Measurements from ENCODE around the gene PPP1R17. TPM values are rescaled to one million over a fixed set of nuclear protein-coding genes. Genes with fewer than 3 reads are reported as not detected.

Gene PPP1R17
- not detected in 2 replicates for total RNA-seq
- polyA plus RNA-seq = not detected in 2 replicates
- polyA plus RNA-seq (2012) = 0.06 TPM in 1 of 2 replicates, not detected in the other
- not detected in 2 replicates for polyA minus RNA-seq (ENCODE audit: low replicate concordance)

DNA sequence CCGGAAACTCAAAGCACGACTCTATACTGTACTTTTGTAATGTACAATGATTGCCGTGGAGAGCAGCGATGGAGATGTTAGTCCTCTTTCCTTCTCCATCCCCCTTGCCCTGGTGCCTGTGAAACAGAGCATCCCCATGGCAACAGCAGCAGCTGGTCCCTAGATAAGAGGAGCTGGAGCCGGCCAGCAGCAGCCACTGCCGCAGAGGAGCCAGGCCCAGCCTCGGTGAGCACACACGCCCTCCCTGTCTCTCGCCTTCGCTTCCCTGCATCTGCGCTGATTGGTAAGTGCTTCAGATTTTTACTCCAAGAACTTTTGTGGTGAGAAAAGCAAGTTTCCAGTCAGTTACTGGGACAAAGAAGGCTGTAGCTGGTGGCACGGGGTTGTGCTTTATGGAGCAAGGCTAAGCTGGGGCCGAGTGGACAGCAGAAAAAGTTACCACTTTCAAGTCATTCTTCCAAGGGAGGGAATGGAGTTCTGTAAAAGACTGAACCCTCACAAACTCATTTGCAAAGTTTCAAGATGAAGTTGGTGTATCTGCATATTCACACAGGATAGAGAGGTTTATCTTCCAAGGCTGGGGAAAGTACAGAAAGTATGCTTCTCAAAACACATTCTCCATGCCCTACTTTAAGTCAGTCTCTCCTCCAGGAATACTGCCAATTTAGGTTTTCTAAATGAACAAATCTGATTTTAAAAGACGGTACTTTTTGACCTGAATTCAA is at the start of gene PPP1R17:
PPP1R17 (plus strand) TSS at position 192 of the 725 bp plus-strand sequence. CDS start 5,227 bp downstream, outside the sequence.
- no peaks in the 10 kb centered on the region for H4K20me1 ChIP-seq (ENCODE audit: control insufficient read depth, extremely low read depth, insufficient read depth, low read length)
- H3K79me2 ChIP-seq (ENCODE audit: control insufficient read depth, insufficient read depth, low read length) = no peaks in the 10 kb centered on the region
- H3K4me2 ChIP-seq (ENCODE audit: extremely low read depth, insufficient read depth, low read length) = no peak within 1 kb of the TSS
- no peaks in the 10 kb centered on the region for H3K9me3 ChIP-seq (ENCODE audit: control insufficient read depth, insufficient read depth, low read depth, low read length)
- H3K36me3 ChIP-seq (ENCODE audit: control insufficient read depth, insufficient read depth, low read length) = no peaks in the 10 kb centered on the region
- H3K9ac ChIP-seq (ENCODE audit: insufficient read depth, low read length) = no peak within 1 kb of the TSS
- TF ChIP-seq, protein P1, sequence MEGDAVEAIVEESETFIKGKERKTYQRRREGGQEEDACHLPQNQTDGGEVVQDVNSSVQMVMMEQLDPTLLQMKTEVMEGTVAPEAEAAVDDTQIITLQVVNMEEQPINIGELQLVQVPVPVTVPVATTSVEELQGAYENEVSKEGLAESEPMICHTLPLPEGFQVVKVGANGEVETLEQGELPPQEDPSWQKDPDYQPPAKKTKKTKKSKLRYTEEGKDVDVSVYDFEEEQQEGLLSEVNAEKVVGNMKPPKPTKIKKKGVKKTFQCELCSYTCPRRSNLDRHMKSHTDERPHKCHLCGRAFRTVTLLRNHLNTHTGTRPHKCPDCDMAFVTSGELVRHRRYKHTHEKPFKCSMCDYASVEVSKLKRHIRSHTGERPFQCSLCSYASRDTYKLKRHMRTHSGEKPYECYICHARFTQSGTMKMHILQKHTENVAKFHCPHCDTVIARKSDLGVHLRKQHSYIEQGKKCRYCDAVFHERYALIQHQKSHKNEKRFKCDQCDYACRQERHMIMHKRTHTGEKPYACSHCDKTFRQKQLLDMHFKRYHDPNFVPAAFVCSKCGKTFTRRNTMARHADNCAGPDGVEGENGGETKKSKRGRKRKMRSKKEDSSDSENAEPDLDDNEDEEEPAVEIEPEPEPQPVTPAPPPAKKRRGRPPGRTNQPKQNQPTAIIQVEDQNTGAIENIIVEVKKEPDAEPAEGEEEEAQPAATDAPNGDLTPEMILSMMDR (conservative IDR thresholded peaks at IDR 0.05 in 1 of 2, IDR thresholded peaks at IDR 0.05 in 1 of 2; ENCODE audit: low read depth in 1 of 2, low read length in 2 of 2) = no peak
- no peak for TF ChIP-seq EZH2 (IDR thresholded peaks at IDR 0.05; ENCODE audit: low read length, missing control alignments)
- H3K4me1 ChIP-seq (ENCODE audit: control insufficient read depth, extremely low read depth, insufficient read depth, low read length) = no peaks in the 10 kb centered on the region
- no peaks in the 10 kb centered on the region for H3K27me3 ChIP-seq (ENCODE audit: control insufficient read depth, insufficient read depth, low read length)
- DNase-seq (ENCODE audit: low read depth in 2 of 2) = peak in 1 of 2 donors; percentile 4
- H3K4me3 ChIP-seq (replicated peaks in 1 of 4; ENCODE audit: control extremely low read depth in 1 of 4, insufficient read depth in 1 of 4, low read depth in 3 of 4, low read length in 4 of 4) = no peak within 1 kb of the TSS
- no peak within 1 kb of the TSS for H3K27ac ChIP-seq (ENCODE audit: insufficient read depth, low read length)
- no peak within 1 kb of the TSS for H2AFZ ChIP-seq (ENCODE audit: low read length)

DNA sequence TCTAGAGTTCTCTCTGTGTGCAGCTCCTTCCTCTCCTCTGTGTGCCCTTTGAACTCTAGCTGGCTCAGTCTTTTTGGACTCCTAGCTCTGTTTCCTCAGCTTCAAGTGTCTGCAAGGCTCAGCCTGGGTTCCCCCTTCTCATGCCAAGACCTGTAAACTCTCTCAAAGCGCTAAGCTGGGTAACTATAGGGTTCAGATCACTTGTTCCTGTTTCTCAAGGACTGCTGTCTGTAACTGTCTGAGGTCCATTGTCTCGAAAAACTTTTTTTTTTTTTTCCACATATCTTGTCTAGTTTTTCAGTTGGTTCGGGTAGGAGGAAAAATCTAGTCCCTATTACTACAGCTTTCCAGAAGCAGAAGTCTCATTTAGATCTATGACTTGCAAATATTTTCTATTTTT is 46.6 kb upstream of the PPP1R17 start:
- no peak overlapping the region for H3K9ac ChIP-seq (ENCODE audit: insufficient read depth, low read length)
- H3K9me3 ChIP-seq (ENCODE audit: control insufficient read depth, insufficient read depth, low read depth, low read length) = no peaks in the 10 kb centered on the region
- no peaks in the 10 kb centered on the region for H3K36me3 ChIP-seq (ENCODE audit: control insufficient read depth, insufficient read depth, low read length)
- no peak for TF ChIP-seq EZH2 (IDR thresholded peaks at IDR 0.05; ENCODE audit: low read length, missing control alignments)
- TF ChIP-seq, protein P1 (conservative IDR thresholded peaks at IDR 0.05 in 1 of 2, IDR thresholded peaks at IDR 0.05 in 1 of 2; ENCODE audit: low read depth in 1 of 2, low read length in 2 of 2) = no peak
- no peak for DNase-seq (ENCODE audit: low read depth in 2 of 2)
- no peak overlapping the region for H3K4me2 ChIP-seq (ENCODE audit: extremely low read depth, insufficient read depth, low read length)
- no peaks in the 10 kb centered on the region for H4K20me1 ChIP-seq (ENCODE audit: control insufficient read depth, extremely low read depth, insufficient read depth, low read length)
- no peaks in the 10 kb centered on the region for H3K79me2 ChIP-seq (ENCODE audit: control insufficient read depth, insufficient read depth, low read length)
- no peak overlapping the region for H2AFZ ChIP-seq (ENCODE audit: low read length)
- no peaks in the 10 kb centered on the region for H3K27me3 ChIP-seq (ENCODE audit: control insufficient read depth, insufficient read depth, low read length)
- no peak overlapping the region for H3K4me3 ChIP-seq (replicated peaks in 1 of 4; ENCODE audit: control extremely low read depth in 1 of 4, insufficient read depth in 1 of 4, low read depth in 3 of 4, low read length in 4 of 4)
- no peaks in the 10 kb centered on the region for H3K4me1 ChIP-seq (ENCODE audit: control insufficient read depth, extremely low read depth, insufficient read depth, low read length)
- H3K27ac ChIP-seq (ENCODE audit: insufficient read depth, low read length) = no peak overlapping the region

DNA sequence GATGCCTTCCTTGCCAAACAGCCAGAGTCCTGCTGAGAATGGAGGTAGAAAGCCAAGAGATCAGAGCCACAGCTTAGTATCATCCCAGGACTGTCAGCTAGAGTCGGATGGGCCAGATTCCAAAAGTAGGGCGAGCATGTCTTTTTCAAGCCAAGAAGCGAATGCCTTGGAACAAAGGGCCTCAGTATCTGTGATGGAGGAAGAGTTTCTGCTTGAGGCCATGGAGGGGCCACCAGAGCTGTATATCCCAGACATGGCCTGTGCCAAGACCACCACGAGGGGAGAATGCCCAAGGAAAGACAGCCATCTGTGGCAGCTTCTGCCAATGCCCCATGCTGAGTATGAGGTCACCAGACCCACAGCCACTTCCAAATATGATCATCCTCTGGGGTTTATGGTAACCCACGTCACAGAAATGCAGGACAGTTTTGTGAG is 44.3 kb upstream of the PPP1R17 start:
- Histone ChIP-seq H2AFZ (ENCODE audit: low read length) (no peak overlapping the region), H3K27me3 (ENCODE audit: control insufficient read depth, insufficient read depth, low read length) (no peaks in the 10 kb centered on the region), H3K4me1 (ENCODE audit: control insufficient read depth, extremely low read depth, insufficient read depth, low read length) (no peaks in the 10 kb centered on the region), H4K20me1 (ENCODE audit: control insufficient read depth, extremely low read depth, insufficient read depth, low read length) (no peaks in the 10 kb centered on the region), H3K79me2 (ENCODE audit: control insufficient read depth, insufficient read depth, low read length) (no peaks in the 10 kb centered on the region), H3K9ac (ENCODE audit: insufficient read depth, low read length) (no peak overlapping the region), H3K4me3 (replicated peaks in 1 of 4; ENCODE audit: control extremely low read depth in 1 of 4, insufficient read depth in 1 of 4, low read depth in 3 of 4, low read length in 4 of 4) (no peak overlapping the region), H3K9me3 (ENCODE audit: control insufficient read depth, insufficient read depth, low read depth, low read length) (no peaks in the 10 kb centered on the region), H3K36me3 (ENCODE audit: control insufficient read depth, insufficient read depth, low read length) (no peaks in the 10 kb centered on the region), H3K4me2 (ENCODE audit: extremely low read depth, insufficient read depth, low read length) (no peak overlapping the region), H3K27ac (ENCODE audit: insufficient read depth, low read length) (no peak overlapping the region)
- TF ChIP-seq EZH2 (IDR thresholded peaks at IDR 0.05; ENCODE audit: low read length, missing control alignments) = no peak
- TF ChIP-seq, protein P1 (conservative IDR thresholded peaks at IDR 0.05 in 1 of 2, IDR thresholded peaks at IDR 0.05 in 1 of 2; ENCODE audit: low read depth in 1 of 2, low read length in 2 of 2) = no peak
- no peak for DNase-seq (ENCODE audit: low read depth in 2 of 2)

Measured in fibroblast of lung (primary cell).